Effector CD4-positive, alpha-beta T cell (primary cell): ENCODE measurements around the gene OSBPL6. TPM values are rescaled to one million over a fixed set of nuclear protein-coding genes. Genes with fewer than 3 reads are reported as not detected.
"Not testable (repeated sequence)": the region's sequence is repeated elsewhere in the genome, so short reads cannot be mapped to it uniquely, and the experiment has no call there.

Experiments used
- DNase-seq: peaks from one replicate; pipeline ENCODE4 v3.0.0-alpha.2; 2020
- total RNA-seq: gene quantifications from one replicate; lab custom pipeline; 2026; lab: John Stamatoyannopoulos, UW

Gene OSBPL6
- not detected for total RNA-seq

- peak; percentile 28 for DNase-seq
These were observed at the start of gene OSBPL6 for GRCh38 chr2:178193823-178194599. Gene OSBPL6 (plus strand): TSS chr2:178194512. CDS start chr2:178306185, 111,673 bp downstream.

GRCh38 chr2:178152033-178152432 is 42.3 kb upstream of the OSBPL6 start:
- no peak for DNase-seq

- no peak for DNase-seq
These were observed 41.8 kb upstream of the OSBPL6 start for GRCh38 chr2:178152542-178152941.

DNA sequence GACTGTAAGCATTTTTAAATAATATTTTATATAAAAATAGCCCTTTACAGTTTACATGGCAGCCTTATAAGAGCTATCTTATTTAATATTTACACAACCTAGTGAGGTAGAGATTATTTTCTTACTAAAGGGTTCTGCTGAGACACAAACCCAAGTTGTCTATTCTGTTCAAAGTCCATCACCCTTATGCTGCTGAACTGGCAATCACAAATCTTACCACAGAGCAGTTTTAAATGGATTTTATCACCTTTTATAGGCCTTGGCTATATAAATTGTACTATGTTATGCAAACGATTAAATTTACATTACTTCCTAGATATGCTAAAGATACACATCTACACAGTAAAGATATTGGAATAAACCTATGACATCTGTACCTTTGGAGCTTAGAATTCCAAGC is 41.3 kb upstream of the OSBPL6 start:
- DNase-seq = no peak

DNA sequence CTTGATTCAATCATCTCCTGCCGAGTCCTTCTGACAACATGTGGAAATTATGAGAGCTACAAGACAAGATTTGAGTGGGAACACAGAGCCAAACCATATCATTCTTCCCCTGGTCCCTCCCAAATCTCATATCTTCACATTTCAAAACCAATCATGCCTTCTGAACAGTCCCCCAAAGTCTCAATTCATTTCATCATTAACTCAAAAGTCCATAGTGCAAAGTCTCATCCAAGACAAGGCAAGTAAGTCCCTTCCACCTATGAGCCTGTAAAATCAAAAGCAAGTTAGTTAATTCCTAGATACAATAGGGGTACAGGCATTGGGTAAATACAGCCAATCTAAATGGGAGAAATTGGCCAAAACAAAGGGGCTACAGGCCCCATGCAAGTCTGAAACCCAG is 40.4 kb upstream of the OSBPL6 start:
- not testable (repeated sequence) for DNase-seq

DNA sequence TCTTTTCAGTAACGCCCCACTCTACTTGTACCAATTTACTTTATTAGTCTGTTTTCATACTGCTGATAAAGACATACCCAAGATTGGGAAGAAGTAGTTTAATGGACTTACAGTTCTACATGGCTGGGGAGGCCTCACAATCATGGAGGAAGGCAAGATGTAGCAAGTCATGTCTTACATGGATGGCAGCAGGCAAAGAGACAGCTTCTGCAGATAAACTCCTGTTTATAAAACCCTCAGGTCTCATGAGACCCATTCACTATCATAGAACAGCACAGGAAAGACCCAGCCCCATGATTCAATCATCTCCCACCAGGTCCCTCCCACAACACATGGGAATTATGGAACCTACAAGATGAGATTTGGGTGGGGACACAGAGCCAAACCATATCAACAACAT is 38.8 kb upstream of the OSBPL6 start:
- DNase-seq = no peak

DNA sequence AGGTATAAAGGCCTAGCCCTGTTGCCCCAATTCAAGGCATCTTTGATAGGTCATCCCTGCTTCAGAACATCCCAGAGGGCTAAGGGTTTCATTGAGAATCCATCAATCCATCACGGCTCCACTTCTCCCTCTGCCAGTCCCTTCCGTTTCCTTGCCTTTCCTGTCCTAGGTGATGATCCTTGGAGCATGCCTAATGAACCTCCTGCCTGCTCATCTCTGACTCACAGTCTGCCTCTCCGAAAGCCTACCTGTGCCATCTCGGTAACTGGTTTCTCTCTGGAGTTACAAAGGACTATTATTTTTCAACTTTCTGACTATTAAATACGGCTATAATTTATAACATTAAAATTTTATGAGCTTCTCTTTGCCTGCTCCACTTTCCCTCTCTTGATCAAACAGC is 36.7 kb upstream of the OSBPL6 start:
- DNase-seq = no peak

- no peak for DNase-seq
These were observed 34.3 kb upstream of the OSBPL6 start for GRCh38 chr2:178159966-178160365.

DNA sequence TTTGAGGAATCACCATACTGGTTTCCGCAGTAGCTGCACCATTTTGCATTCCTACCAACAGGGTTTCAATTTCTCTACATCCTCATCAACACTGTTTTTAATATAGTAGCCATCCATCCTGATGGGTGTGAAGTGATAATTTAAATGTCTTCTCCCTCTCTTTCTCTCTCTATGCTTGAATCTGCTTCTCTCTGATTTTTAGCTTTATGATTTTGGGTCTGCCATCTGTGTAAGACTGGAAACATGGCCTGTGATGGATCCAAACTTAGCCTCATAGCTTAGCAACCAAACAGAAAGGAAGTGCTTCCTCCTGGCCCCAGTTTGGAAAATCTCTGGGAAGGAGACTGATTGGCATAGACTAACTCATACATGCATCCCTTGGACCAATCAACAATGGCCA is 33.7 kb upstream of the OSBPL6 start:
- no peak for DNase-seq

DNA sequence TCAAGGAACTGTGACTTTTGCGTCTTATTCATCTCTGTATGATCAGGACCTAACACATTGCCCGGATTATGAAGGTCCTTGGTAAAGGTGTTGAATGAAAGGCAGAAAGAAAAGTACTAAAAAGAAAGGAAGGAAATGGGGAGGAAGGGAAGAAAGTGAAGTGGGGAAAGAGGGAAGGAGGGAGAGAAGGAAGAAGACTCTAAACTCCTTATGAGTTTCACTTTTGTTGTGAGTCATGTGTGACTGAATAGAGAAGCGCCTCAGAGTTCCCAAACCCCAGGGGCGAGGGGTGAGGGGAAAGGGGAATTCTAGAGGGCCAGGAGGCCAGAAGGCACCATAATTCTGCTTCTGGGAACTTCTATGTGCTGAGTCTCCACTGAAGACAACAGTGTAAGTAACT is 30.9 kb upstream of the OSBPL6 start:
- DNase-seq = no peak

DNA sequence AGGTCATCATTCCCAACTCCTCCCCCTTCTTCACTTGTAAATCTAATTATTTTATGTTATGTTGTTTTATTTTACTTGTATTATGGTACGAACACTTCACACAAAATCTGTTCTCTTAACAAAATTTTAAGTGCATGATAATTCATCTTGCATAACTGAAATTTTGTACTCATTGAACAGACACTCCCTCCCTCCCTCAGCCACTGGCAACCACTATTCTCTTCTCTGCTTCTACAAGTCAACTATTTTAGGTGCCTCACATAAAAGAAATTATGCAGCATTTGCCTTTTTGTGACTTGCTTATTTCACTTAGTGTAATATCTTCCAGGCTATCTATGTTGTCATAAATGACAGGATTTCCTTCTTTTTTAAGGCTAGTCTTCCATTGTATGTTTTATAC is 30.4 kb upstream of the OSBPL6 start:
- DNase-seq = no peak

- no peak for DNase-seq
These were observed 20.7 kb upstream of the OSBPL6 start for GRCh38 chr2:178173657-178174056.

GRCh38 chr2:178177066-178177679 is 17.1 kb upstream of the OSBPL6 start:
- no peak for DNase-seq

DNA sequence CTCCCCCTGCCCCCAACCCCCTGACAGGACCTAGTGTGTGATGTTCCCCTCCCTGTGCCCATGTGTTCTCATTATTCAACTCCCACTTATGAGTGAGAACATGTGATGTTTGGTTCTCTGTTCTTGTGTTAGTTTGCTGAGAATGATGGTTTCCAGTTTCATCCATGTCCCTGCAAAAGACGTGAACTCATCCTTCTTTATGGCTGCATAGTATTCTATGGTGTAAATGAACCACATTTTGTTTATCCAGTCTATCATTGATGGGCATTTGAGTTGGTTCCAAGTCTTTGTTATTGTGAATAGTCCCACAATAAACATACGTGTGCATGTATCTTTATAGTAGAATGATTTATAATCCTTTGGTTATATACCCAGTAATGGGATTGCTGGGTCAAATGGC is 13.7 kb upstream of the OSBPL6 start:
- not testable (repeated sequence) for DNase-seq

- no peak for DNase-seq
These were observed 6.5 kb upstream of the OSBPL6 start for GRCh38 chr2:178187861-178188260.

DNA sequence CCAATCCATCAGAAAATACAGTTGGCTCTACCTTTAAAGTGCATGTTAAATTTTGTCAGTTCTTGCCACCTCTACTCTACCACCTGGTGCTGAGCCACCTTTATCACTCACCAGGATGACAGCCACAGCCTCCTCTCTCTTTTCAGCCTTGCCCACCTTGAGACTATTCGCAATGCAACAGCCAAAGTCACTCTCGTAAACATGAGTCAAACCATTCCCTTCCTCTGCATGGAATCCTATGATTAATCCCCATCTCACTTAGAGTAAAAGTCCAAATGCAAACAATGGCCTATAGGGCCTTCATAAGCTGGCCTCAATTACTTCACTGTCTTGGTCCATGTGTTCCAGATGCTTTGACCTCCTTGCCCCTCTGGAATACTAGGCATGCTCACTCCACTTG is 5.8 kb upstream of the OSBPL6 start:
- no peak for DNase-seq

- no peak for DNase-seq
These were observed 3.3 kb upstream of the OSBPL6 start for GRCh38 chr2:178191004-178191508.

DNA sequence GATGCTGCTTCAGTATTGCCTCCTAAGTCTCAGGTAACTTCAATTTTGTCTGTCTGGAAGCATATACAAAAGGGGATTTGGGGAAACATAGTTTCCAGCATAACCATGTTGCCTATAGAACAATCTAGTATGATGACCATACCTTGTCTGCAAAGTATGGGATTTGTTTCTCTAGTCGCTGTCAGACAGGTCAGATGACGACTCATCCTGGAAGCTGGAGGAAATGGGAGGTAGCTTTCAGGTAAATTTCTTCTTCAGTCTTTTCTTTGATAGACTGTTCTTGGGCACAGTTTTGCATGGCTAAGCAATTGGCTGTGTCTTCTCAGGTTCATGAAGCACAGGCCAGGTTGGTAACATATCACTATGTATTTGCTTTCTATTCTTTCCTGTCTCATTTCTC is 2.8 kb upstream of the OSBPL6 start:
- DNase-seq = no peak

GRCh38 chr2:178193496-178193822 is 853 bp upstream of the OSBPL6 start:
- DNase-seq = no peak

DNA sequence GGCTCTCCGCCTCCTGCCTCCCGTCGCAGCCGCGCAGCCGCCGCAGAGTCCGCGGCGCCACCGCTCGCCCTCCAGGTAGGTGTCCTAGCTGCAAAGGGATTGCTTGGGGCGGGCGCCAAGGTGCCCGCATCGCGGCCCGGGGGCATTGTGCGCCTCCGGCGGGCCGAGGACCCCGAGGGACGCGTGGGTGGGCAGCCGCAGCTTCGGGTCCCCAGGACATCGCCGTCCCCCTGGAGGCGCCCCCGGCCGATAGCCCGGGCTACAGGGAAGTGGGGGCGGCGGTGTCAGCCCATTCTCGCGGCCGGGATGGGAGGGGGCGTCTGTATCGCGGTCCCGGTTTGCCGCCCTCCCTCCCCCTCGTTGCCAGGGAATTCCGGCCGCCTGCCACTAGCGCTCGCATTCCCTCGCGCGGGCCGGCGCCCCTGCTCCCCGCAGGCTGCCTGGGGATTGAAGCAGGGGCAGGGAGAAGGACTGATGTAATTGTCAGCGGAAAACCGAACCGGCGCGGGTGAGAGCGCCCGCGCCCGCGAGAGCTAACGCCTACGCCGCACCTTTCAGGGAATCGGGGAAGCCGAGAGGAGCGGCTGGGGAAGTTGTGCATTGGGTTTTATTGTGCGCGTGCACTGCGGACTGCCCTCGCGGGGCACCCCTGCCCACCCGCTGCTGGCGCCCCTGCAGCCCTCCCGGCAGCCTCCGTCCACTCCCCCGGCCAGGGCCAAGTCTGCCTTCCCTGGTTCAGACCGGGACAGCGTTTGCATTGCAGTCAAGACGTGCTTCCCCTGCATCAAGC is 483 bp downstream of the OSBPL6 start:
- DNase-seq = no peak

DNA sequence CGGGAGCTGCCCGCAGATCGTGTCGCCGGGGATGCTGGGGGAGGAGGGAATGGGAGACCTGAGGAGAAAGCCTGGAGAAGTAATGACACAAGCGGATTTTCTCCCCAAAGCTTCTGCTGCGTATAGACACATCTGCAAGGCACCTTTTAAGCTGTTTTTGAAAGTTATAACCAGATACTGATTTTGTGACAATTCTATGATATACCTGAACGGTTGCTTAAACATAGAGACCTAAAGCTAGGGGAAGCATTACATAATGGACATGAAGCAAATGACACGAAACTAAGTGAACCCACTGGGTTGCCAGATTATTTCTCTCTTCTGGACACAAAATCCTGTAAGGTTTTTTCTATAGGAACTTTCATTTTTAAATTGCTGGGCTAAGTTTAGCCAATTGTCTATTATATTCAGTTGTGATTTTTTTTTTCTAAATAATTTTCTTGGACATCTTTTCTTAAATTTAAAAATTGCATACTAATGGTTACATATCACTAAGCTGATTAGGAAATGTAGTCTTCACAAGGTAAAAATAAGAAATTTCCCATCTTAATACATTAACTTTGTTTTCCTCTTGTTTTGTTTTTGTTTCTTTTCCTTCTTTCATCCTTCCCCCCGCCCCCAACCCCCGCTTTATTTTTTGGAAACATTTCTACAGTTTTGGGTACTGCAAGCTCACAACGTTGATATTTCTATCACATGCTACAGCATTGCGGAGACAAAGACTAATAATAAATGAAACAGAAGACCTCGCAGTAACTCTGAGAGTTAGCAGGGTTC is 1.3 kb downstream of the OSBPL6 start:
- DNase-seq = no peak

DNA sequence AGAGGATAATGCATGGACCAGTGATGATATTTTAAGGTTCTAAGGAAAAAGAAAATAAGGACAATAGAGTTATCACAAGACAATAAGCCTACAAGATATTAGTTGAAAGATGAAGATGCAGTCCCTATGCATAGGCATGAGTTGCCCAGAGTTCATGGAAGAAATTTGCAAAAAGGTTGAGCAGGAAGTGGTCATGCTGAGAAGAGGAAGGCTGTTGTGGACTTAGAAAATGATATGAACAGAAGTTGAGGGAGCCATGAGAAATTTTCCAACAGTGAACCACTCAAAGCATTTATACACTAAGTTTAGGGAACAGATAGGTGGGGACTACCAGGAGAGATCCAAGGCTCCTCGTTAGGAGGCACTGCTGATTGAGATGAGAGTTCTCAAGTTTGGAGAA is 3.5 kb downstream of the OSBPL6 start:
- DNase-seq = no peak

- not testable (repeated sequence) for DNase-seq
These were observed 4.1 kb downstream of the OSBPL6 start for GRCh38 chr2:178198441-178198840.
